Activated B cell treated with CpG ODN at 0.5 μM for 24 hours (primary cell): ENCODE measurements around the gene PPP4R1. TPM values are rescaled to one million over a fixed set of nuclear protein-coding genes. Genes with fewer than 3 reads are reported as not detected.

Experiments used
- ATAC-seq: fragments of 200-7000 bp; cut with Tn5 transposase; one replicate; pipeline ENCODE4 v1.10.0; 2021; ENCODE audit warnings: low read depth, mild to moderate bottlenecking, moderate library complexity
- CTCF ChIA-PET: fragments of 350-600 bp; sonication (Branson Sonifier 250); formaldehyde crosslinking; loops from one replicate; lab custom pipeline; 2021; ENCODE audit warnings: antibody characterized with exemption; lab: Charles Lee
- POLR2A ChIA-PET: fragments of 350-600 bp; sonication (Branson Sonifier 250); formaldehyde crosslinking; loops from one replicate; lab custom pipeline; 2021; ENCODE audit warnings: antibody characterized with exemption; lab: Charles Lee
- DNase-seq: peaks from one replicate; pipeline ENCODE4 v3.0.0; 2022
- H3K27ac Mint-ChIP-seq: one replicate; pipeline ENCODE4 v1.8.0; 2020; ENCODE audit warnings: mixed read lengths
- H3K27me3 Mint-ChIP-seq: one replicate; pipeline ENCODE4 v1.8.0; 2021; ENCODE audit warnings: mixed read lengths
- H3K36me3 Mint-ChIP-seq: one replicate; pipeline ENCODE4 v1.8.0; 2021; ENCODE audit warnings: low read depth, mixed read lengths
- H3K4me1 Mint-ChIP-seq: one replicate; pipeline ENCODE4 v1.8.0; 2021; ENCODE audit warnings: mixed read lengths
- H3K4me3 Mint-ChIP-seq: one replicate; pipeline ENCODE4 v1.8.0; 2020; ENCODE audit warnings: mild to moderate bottlenecking, mixed read lengths
- H3K9me3 Mint-ChIP-seq: one replicate; pipeline ENCODE4 v1.8.0; 2020; ENCODE audit warnings: mixed read lengths
- CTCF ChIP-seq: fragments of 200-600 bp; IDR thresholded peaks from one replicate; pipeline ENCODE4 v1.8.0; 2022; ENCODE audit warnings: antibody characterized with exemption, mild to moderate bottlenecking
- intact Hi-C: fragments of 100-400 bp; cut with micrococcal nuclease; formaldehyde crosslinking; loops from one replicate; pipeline ENCODE4 v1.15.1; 2024
- total RNA-seq: library from RNA; stranded (reverse); gene quantifications from 2 replicates; pipeline ENCODE4 v1.2.3, GENCODE V29; 2022

The PPP4R1 gene
- total RNA-seq, 1 donor from 2014 or later: 51.3 TPM

GRCh38 chr18:9596226-9596625 is 18.1 kb downstream of the PPP4R1 start:
- Mint-ChIP-seq H3K27ac (no peak overlapping the region), H3K9me3 (peaks cover 9% of the 10 kb centered on the region), H3K4me1 (peaks cover 17% of the 10 kb centered on the region), H3K36me3 (peaks cover 45% of the 10 kb centered on the region), H3K27me3 (no peaks in the 10 kb centered on the region), H3K4me3 (no peak overlapping the region)
- intact Hi-C loops: no loop called here
- ChIA-PET CTCF (interaction anchor here (1.7 kb wide), 1 partner anchor 13 kb away, joined by 7 read pairs; no protein-coding TSS in a partner anchor), POLR2A (no interaction called here)
- DNase-seq: no peak
- no peak for TF ChIP-seq CTCF
- ATAC-seq: no peak

GRCh38 chr18:9594823-9595596 is 19.3 kb downstream of the PPP4R1 start:
- intact Hi-C loops: no loop called here
- ChIA-PET POLR2A (no interaction called here), CTCF (interaction anchor here (0.6 to 1.7 kb wide), 2 partner anchors 15 to 83 kb away, joined by 3 to 7 read pairs; no protein-coding TSS in a partner anchor)
- H3K4me1 Mint-ChIP-seq: peaks cover 17% of the 10 kb centered on the region
- no peak for DNase-seq
- peaks cover 8% of the 10 kb centered on the region for H3K9me3 Mint-ChIP-seq
- H3K27ac Mint-ChIP-seq: no peak overlapping the region
- no peak for TF ChIP-seq CTCF
- peaks cover 52% of the 10 kb centered on the region for H3K36me3 Mint-ChIP-seq
- H3K27me3 Mint-ChIP-seq: no peaks in the 10 kb centered on the region
- no peak overlapping the region for H3K4me3 Mint-ChIP-seq
- ATAC-seq: no peak

GRCh38 chr18:9587924-9588323 is 26.4 kb downstream of the PPP4R1 start:
- TF ChIP-seq CTCF: no peak
- peaks cover 69% of the 10 kb centered on the region for H3K36me3 Mint-ChIP-seq
- H3K9me3 Mint-ChIP-seq: peaks cover 4% of the 10 kb centered on the region
- CTCF ChIA-PET: no interaction called here
- H3K27ac Mint-ChIP-seq: no peak overlapping the region
- DNase-seq: no peak
- no peaks in the 10 kb centered on the region for H3K27me3 Mint-ChIP-seq
- intact Hi-C loops: no loop called here
- ATAC-seq: no peak
- no peak overlapping the region for H3K4me3 Mint-ChIP-seq
- no peaks in the 10 kb centered on the region for H3K4me1 Mint-ChIP-seq
- POLR2A ChIA-PET: no interaction called here

- Mint-ChIP-seq H3K4me1 (no peaks in the 10 kb centered on the region), H3K9me3 (peaks cover 12% of the 10 kb centered on the region), H3K27ac (no peak overlapping the region), H3K27me3 (no peaks in the 10 kb centered on the region), H3K4me3 (no peak overlapping the region), H3K36me3 (peaks cover 70% of the 10 kb centered on the region)
- DNase-seq (no peak), ATAC-seq (no peak)
- CTCF ChIA-PET: no interaction called here
- no peak for TF ChIP-seq CTCF
- POLR2A ChIA-PET: no interaction called here
- intact Hi-C loops: no loop called here
Observed at GRCh38 chr18:9586814-9587213, 27.5 kb downstream of the PPP4R1 start.

DNA sequence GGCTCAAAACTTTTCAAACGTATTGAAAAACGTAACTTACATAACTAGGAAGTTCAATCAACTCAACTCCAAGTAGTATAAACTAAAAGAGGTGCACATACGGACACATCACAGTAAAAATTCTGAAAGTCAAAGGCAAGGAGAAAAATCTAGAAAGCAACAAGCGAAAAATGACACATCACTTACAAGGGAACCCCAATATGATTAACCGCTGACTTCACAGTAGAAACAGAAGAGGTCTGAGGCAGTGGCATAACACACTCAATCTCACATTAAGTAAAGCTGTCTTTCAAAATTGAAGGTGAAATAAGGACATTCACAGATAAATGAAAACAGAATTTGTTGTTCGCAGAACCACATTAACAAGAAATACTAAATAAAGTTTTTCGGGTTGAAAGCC is 32.7 kb downstream of the PPP4R1 start:
- CTCF ChIA-PET: no interaction called here
- Mint-ChIP-seq H3K4me3 (no peak overlapping the region), H3K36me3 (peaks cover 72% of the 10 kb centered on the region), H3K27me3 (no peaks in the 10 kb centered on the region), H3K27ac (no peak overlapping the region), H3K4me1 (no peaks in the 10 kb centered on the region), H3K9me3 (peaks cover 16% of the 10 kb centered on the region)
- TF ChIP-seq CTCF: no peak
- ATAC-seq (no peak), DNase-seq (no peak)
- intact Hi-C loops: no loop called here
- POLR2A ChIA-PET: no interaction called here
